MM.1S (cell line): Measurements from ENCODE around the gene DAG1.

Experiments
- CTCF ChIP-seq: fragments of 300-600 bp; sonication (generic); IDR thresholded peaks from 2 replicates; pipeline ENCODE4 v1.5.1; 2016; ENCODE audit warnings: antibody characterized with exemption, low read length, mixed read lengths
- EZH2phosphoT487 ChIP-seq: fragments of 300-600 bp; sonication (generic); IDR thresholded peaks from 2 replicates; pipeline ENCODE4 v1.6.1; 2018; ENCODE audit warnings: antibody characterized with exemption, low read length

- no peak for TF ChIP-seq CTCF
- no peak for TF ChIP-seq EZH2phosphoT487
Observed at GRCh38 chr3:49470714-49471420, 800 bp downstream of the DAG1 start.
